ENCODE data around the gene ERI2. TPM values are rescaled to one million over a fixed set of nuclear protein-coding genes. Genes with fewer than 3 reads are reported as not detected.

Gene ERI2
- total and polyA plus RNA-seq, 2 of the 13 experiments (the other 11 are each of a cell fraction or from before 2014, with no cell fraction given) = 17.4 to 41.3 TPM

GRCh38 chr16:20853981-20854620, 47.8 kb upstream of the ERI2 start:
- Histone ChIP-seq H3K27ac (ENCODE audit: extremely low read length, insufficient read depth, low read length) (no peak overlapping the region), H4K20me1 (ENCODE audit: insufficient read depth, low read length) (no peaks in the 10 kb centered on the region), H3K79me2 (ENCODE audit: insufficient read depth, low read length) (no peaks in the 10 kb centered on the region), H3K9me3 (ENCODE audit: low read length) (no peaks in the 10 kb centered on the region), H3K4me1 (ENCODE audit: insufficient read depth, low read length) (peaks cover 30% of the 10 kb centered on the region), H3K4me3 (replicated peaks in 1 of 3; ENCODE audit: insufficient read depth in 1 of 3, low read depth in 2 of 3, low read length in 3 of 3) (no peak overlapping the region), H3K36me3 (replicated peaks in 1 of 2; ENCODE audit: control insufficient read depth in 1 of 2, insufficient read depth in 2 of 2, low read length in 2 of 2) (peaks cover 2 to 11% of the 10 kb centered on the region in 2 experiments; a peak in 2 of 5 replicates), H3K4me2 (ENCODE audit: low read depth, low read length) (no peak overlapping the region), H3K9ac (ENCODE audit: insufficient read depth, low read depth, low read length) (no peak overlapping the region), H3K27me3 (ENCODE audit: control insufficient read depth in 1 of 2, insufficient read depth in 2 of 2, low read length in 2 of 2) (no peaks in the 10 kb centered on the region), H2AFZ (ENCODE audit: low read length) (no peak overlapping the region)
- intact Hi-C loops (cut with micrococcal nuclease; ENCODE audit: unreplicated experiment) = loop anchor here (5.0 kb wide), 1 partner anchor 73 kb away; no protein-coding TSS in a partner anchor
- FAIRE-seq (no peak), ATAC-seq (no peak), DNase-seq (ENCODE audit: low spot score) (no peak)
- no TSS peak for BruUV-seq (replicated peaks)
- ChIA-PET POLR2A (interaction anchor here (1.7 kb wide), 1 partner anchor 47 kb away, joined by 5 read pairs; the partner anchor contains the start of genes DCUN1D3 and LYRM1), CTCF (ENCODE audit: low intra/inter-chr PET ratio, low total read pairs) (no interaction called here)
- no peak for TF ChIP-seq ZBTB34 (CRISPR knock-in tag; IDR thresholded peaks at IDR 0.05)
- TF ChIP-seq THYN1 (CRISPR knock-in tag; IDR thresholded peaks at IDR 0.05; ENCODE audit: borderline replicate concordance, low read depth) = no peak
- no peak for TF ChIP-seq MAFG (CRISPR knock-in tag; IDR thresholded peaks at IDR 0.05)
- no peak for TF ChIP-seq ZFY (CRISPR knock-in tag; IDR thresholded peaks at IDR 0.05)
- TF ChIP-seq ZNF280B (CRISPR knock-in tag; IDR thresholded peaks at IDR 0.05; ENCODE audit: borderline replicate concordance) = no peak
- TF ChIP-seq ZNF274 (CRISPR knock-in tag; IDR thresholded peaks at IDR 0.05) = no peak
- no peak for TF ChIP-seq MTF2 (CRISPR knock-in tag; IDR thresholded peaks at IDR 0.05; ENCODE audit: borderline replicate concordance)
- no peak for TF ChIP-seq ZBTB20 (CRISPR knock-in tag; IDR thresholded peaks at IDR 0.05; ENCODE audit: borderline replicate concordance, low read depth)
- no peak for TF ChIP-seq ZNF597 (CRISPR knock-in tag; IDR thresholded peaks at IDR 0.05)
- 98% methylated on average over 3 of the region's 3 CpGs for WGBS (ENCODE audit: low lambda C conversion rate)
- in situ Hi-C loops (cut with HindIII; ENCODE audit: extremely low pct_ligation_motif_present, low pct_unique_long_range_greater_than_20kb) = loop anchor here (5.0 kb wide), 1 partner anchor 228 kb away; no protein-coding TSS in a partner anchor

Data from HepG2 (cell line).